DOHH2 (cell line): ENCODE data around the gene ZNF285.

Source experiments
- EZH2phosphoT487 ChIP-seq: fragments of 200-600 bp; sonication (generic); IDR thresholded peaks from 2 replicates; pipeline ENCODE4 v1.6.1; 2017; ENCODE audit warnings: borderline replicate concordance, mild to moderate bottlenecking, antibody characterized with exemption, low read length, moderate library complexity, mixed read lengths
- TF ChIP-seq, protein P1 (sequence below): fragments of 200-600 bp; sonication (generic); IDR thresholded peaks from one replicate; pipeline ENCODE4 v1.5.1; 2014; ENCODE audit warnings: antibody characterized with exemption, mild to moderate bottlenecking, low read depth, low read length; ENCODE audit not compliant: poor library complexity, severe bottlenecking

DNA sequence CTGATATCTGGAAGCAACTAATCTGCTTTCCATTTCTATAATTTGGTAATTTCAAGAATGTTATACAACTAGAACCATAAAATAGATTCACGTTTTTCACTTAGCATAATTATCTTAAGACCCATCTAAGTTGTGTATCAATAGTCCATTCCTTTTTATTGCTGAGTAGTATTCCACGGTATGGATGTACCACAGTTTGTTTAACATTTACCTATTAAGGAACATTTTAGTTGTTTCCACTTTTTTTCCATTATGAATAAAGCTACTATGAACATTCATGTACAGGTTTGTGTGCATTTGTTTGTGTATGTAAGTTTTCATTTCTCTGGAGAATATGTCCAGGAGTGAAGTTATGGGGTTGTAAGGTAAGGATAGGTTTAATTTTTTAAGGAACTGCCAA lies 26.6 kb downstream of the ZNF285 start:
- TF ChIP-seq, protein P1, sequence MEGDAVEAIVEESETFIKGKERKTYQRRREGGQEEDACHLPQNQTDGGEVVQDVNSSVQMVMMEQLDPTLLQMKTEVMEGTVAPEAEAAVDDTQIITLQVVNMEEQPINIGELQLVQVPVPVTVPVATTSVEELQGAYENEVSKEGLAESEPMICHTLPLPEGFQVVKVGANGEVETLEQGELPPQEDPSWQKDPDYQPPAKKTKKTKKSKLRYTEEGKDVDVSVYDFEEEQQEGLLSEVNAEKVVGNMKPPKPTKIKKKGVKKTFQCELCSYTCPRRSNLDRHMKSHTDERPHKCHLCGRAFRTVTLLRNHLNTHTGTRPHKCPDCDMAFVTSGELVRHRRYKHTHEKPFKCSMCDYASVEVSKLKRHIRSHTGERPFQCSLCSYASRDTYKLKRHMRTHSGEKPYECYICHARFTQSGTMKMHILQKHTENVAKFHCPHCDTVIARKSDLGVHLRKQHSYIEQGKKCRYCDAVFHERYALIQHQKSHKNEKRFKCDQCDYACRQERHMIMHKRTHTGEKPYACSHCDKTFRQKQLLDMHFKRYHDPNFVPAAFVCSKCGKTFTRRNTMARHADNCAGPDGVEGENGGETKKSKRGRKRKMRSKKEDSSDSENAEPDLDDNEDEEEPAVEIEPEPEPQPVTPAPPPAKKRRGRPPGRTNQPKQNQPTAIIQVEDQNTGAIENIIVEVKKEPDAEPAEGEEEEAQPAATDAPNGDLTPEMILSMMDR = no peak
- no peak for TF ChIP-seq EZH2phosphoT487
